Measurements from ENCODE around the gene SUPT3H. TPM values are rescaled to one million over a fixed set of nuclear protein-coding genes. Genes with fewer than 3 reads are reported as not detected.

The SUPT3H gene
- total RNA-seq, 1 experiment from 2014 or later: 3.6 TPM

DNA sequence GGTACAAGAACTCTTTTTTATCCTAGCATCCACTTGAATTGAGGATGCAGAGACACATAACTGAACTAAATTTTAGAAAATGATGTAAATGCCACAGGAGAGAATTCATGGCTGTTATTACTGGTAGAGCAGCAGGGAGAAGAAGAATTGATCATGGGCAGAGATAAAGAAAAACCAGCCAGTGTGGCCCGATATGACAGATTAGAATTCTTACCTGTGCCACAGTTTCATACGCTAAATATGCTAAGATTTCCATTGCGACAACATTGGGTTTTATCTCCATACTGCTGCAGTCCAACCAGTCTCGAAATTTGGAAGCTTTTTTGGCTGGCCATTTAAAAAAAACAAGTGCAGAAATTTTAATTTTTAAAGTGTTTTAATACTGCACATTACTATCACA is 423.5 kb downstream of the SUPT3H start:
- Histone ChIP-seq H3K9ac (ENCODE audit: low read length) (no peak overlapping the region), H3K4me1 (ENCODE audit: insufficient read depth, low read length) (no peaks in the 10 kb centered on the region), H3F3A (ENCODE audit: low read length, unreplicated experiment) (no peaks in the 10 kb centered on the region)

DNA sequence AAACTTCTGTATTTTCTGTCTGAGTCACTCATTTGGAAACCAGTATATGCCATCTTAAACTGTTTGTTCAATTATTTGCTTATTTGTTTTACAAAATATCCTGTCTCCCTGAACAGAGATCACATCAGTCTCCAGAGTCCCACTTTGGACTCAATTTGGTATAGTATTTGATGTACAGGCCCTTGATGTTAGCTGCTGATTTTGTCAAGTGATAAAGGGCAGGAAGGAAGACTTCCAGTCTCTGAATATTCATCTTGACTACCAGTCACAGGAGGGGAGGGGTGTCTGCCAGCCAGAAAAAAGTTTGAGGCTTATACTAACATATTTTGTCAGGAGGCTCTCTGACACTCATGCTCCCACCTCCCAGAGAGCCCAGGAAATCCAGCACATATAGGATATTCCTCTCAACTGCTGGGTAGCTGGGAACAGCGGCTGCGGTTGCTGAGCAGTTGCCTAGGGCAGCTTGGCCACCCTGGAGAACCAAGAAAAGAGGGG is 426.4 kb downstream of the SUPT3H start:
- Histone ChIP-seq H3K27me3 (ENCODE audit: low read length) (no peaks in the 10 kb centered on the region), H3K79me2 (ENCODE audit: low read length) (no peaks in the 10 kb centered on the region), H4K20me1 (ENCODE audit: low read length) (no peaks in the 10 kb centered on the region), H2AFZ (ENCODE audit: low read length) (no peak overlapping the region), H3K9ac (ENCODE audit: low read length) (no peak overlapping the region), H3K36me3 (ENCODE audit: low read depth, low read length) (peaks cover 6% of the 10 kb centered on the region; the same call in 1 of the 2 replicates), H3K4me2 (ENCODE audit: low read length) (no peak overlapping the region), H3K9me3 (ENCODE audit: low read length) (no peaks in the 10 kb centered on the region), H3F3A (ENCODE audit: low read length, unreplicated experiment) (no peaks in the 10 kb centered on the region), H3K9me2 (replicated peaks; ENCODE audit: low read length) (no peaks in the 10 kb centered on the region), H3K4me1 (ENCODE audit: insufficient read depth, low read length) (no peaks in the 10 kb centered on the region), H3K4me3 (ENCODE audit: low read length) (no peak overlapping the region), H3K27ac (ENCODE audit: low read length) (no peak overlapping the region)
- no TSS peak for BruUV-seq (replicated peaks)
- DNase-seq: no peak
- ChIA-PET POLR2A (ENCODE audit: unreplicated experiment) (interaction anchor here (0.6 kb wide), 1 partner anchor 503 kb away, joined by 9 read pairs; no protein-coding TSS in a partner anchor), CTCF (no interaction called here)
- intact Hi-C loops (cut with micrococcal nuclease): no loop called here
- TF ChIP-seq EZH2phosphoT487 (IDR thresholded peaks at IDR 0.05; ENCODE audit: borderline replicate concordance, low read length) (no peak), EZH2 (IDR thresholded peaks at IDR 0.05; ENCODE audit: low read length, unreplicated experiment) (no peak)
- TF ChIP-seq, protein P1, sequence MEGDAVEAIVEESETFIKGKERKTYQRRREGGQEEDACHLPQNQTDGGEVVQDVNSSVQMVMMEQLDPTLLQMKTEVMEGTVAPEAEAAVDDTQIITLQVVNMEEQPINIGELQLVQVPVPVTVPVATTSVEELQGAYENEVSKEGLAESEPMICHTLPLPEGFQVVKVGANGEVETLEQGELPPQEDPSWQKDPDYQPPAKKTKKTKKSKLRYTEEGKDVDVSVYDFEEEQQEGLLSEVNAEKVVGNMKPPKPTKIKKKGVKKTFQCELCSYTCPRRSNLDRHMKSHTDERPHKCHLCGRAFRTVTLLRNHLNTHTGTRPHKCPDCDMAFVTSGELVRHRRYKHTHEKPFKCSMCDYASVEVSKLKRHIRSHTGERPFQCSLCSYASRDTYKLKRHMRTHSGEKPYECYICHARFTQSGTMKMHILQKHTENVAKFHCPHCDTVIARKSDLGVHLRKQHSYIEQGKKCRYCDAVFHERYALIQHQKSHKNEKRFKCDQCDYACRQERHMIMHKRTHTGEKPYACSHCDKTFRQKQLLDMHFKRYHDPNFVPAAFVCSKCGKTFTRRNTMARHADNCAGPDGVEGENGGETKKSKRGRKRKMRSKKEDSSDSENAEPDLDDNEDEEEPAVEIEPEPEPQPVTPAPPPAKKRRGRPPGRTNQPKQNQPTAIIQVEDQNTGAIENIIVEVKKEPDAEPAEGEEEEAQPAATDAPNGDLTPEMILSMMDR (conservative IDR thresholded peaks at IDR 0.05; ENCODE audit: low read depth, low read length): no peak
- no peak for ATAC-seq

More for the DNA sequence above, 423.5 kb downstream of the SUPT3H start:
- no TSS peak for BruUV-seq (replicated peaks)
- intact Hi-C loops (cut with micrococcal nuclease): no loop called here
- DNase-seq (no peak), ATAC-seq (no peak)
- Histone ChIP-seq H3K9me2 (replicated peaks; ENCODE audit: low read length) (no peaks in the 10 kb centered on the region), H3K4me2 (ENCODE audit: low read length) (no peak overlapping the region), H3K36me3 (ENCODE audit: low read depth, low read length) (peaks cover 5% of the 10 kb centered on the region; the same call in 1 of the 2 replicates), H4K20me1 (ENCODE audit: low read length) (no peaks in the 10 kb centered on the region), H2AFZ (ENCODE audit: low read length) (no peak overlapping the region), H3K27ac (ENCODE audit: low read length) (no peak overlapping the region), H3K79me2 (ENCODE audit: low read length) (no peaks in the 10 kb centered on the region), H3K4me3 (ENCODE audit: low read length) (no peak overlapping the region), H3K27me3 (ENCODE audit: low read length) (no peaks in the 10 kb centered on the region), H3K9me3 (ENCODE audit: low read length) (no peaks in the 10 kb centered on the region)
- ChIA-PET POLR2A (ENCODE audit: unreplicated experiment) (no interaction called here), CTCF (no interaction called here)
- TF ChIP-seq, protein P1 (conservative IDR thresholded peaks at IDR 0.05; ENCODE audit: low read depth, low read length): no peak
- no peak for TF ChIP-seq EZH2phosphoT487 (IDR thresholded peaks at IDR 0.05; ENCODE audit: borderline replicate concordance, low read length)
- TF ChIP-seq EZH2 (IDR thresholded peaks at IDR 0.05; ENCODE audit: low read length, unreplicated experiment): no peak

DNA sequence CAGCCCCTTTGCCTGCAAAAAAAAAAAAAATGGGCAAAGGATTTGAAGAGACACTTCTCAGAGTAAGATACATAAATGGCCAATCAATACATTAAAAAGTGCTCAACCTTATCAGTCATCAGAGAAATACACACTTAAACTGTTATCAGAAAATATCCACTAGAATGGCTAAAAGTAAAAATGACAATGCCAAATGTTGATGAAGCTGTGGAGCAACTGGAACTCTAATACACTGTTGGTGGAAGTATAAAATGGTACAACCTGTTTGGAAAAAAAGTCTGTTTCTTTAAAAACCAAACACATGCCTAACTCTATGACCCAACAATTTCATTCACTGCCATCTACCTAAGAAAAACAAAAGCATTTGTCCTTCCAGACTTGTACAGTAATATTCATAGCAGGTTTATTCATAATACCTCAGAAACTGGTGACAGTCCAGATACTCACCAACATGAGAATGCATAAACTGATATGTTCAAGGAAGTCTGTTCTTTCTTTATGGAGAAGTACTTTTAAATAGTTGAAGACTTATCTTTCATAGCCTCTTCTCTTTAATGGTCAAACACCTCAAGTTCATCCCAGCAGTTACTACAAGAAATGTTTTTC is 428.0 kb downstream of the SUPT3H start:
- no peaks in the 10 kb centered on the region for H3F3A ChIP-seq (ENCODE audit: low read length, unreplicated experiment)
- POLR2A ChIA-PET (ENCODE audit: unreplicated experiment): no interaction called here
- no peak overlapping the region for H3K4me3 ChIP-seq (ENCODE audit: low read length)
- peaks cover 11% of the 10 kb centered on the region for H3K36me3 ChIP-seq (ENCODE audit: low read depth, low read length)
- CTCF ChIA-PET: interaction anchor here (0.6 to 0.7 kb wide), 2 partner anchors 18 to 39 kb away, joined by 3 read pairs; no protein-coding TSS in a partner anchor
- H3K4me2 ChIP-seq (ENCODE audit: low read length): no peak overlapping the region
- no peak overlapping the region for H3K27ac ChIP-seq (ENCODE audit: low read length)
- no peaks in the 10 kb centered on the region for H3K9me2 ChIP-seq (replicated peaks; ENCODE audit: low read length)
- no peak for ATAC-seq
- no peak for TF ChIP-seq EZH2 (IDR thresholded peaks at IDR 0.05; ENCODE audit: low read length, unreplicated experiment)
- no peak for TF ChIP-seq EZH2phosphoT487 (IDR thresholded peaks at IDR 0.05; ENCODE audit: borderline replicate concordance, low read length)
- TF ChIP-seq, protein P1 (conservative IDR thresholded peaks at IDR 0.05; ENCODE audit: low read depth, low read length): no peak
- H3K4me1 ChIP-seq (ENCODE audit: insufficient read depth, low read length): no peaks in the 10 kb centered on the region
- no peak overlapping the region for H2AFZ ChIP-seq (ENCODE audit: low read length)
- no peaks in the 10 kb centered on the region for H4K20me1 ChIP-seq (ENCODE audit: low read length)
- no peak overlapping the region for H3K9ac ChIP-seq (ENCODE audit: low read length)
- BruUV-seq (replicated peaks): no TSS peak
- no peak for DNase-seq
- no peaks in the 10 kb centered on the region for H3K9me3 ChIP-seq (ENCODE audit: low read length)
- intact Hi-C loops (cut with micrococcal nuclease): no loop called here
- no peaks in the 10 kb centered on the region for H3K27me3 ChIP-seq (ENCODE audit: low read length)
- H3K79me2 ChIP-seq (ENCODE audit: low read length): no peaks in the 10 kb centered on the region

All from PC-3 (cell line).